SIG-M5 treated with dmso at 0.1 percent for 504 hours (cell line): ENCODE measurements around the gene FYN.
A peak's percentile ranks its signal among the peaks of the same experiment; 100 is the strongest.

Experiments
- DNase-seq: peaks from one replicate; lab custom pipeline; 2025; ENCODE audit not compliant: unreplicated experiment; lab: John Stamatoyannopoulos, UW

Gene FYN

DNA sequence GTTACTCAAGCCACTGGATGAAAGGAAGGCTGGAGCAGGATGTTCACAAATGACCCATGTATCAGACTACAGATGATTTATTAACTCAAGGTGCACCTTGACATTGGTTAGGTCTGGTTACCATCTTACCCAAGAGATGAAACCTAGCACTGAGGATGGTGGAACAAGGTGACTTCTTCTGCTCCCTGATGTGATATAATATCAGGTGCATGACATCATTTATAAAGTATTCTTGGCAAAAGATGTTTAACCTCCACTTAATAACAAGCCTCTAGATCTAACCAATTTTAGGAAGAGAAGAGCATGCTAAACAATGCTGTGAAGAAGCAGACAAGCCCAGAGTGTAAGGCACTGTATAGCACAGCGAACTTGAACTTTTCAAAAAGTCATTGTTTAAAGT is 100.9 kb downstream of the FYN start:
- DNase-seq, result no peak

GRCh38 chr6:111771629-111772028 is 101.6 kb downstream of the FYN start:
- no peak for DNase-seq

GRCh38 chr6:111771094-111771432 is 102.2 kb downstream of the FYN start:
- DNase-seq, result no peak

DNA sequence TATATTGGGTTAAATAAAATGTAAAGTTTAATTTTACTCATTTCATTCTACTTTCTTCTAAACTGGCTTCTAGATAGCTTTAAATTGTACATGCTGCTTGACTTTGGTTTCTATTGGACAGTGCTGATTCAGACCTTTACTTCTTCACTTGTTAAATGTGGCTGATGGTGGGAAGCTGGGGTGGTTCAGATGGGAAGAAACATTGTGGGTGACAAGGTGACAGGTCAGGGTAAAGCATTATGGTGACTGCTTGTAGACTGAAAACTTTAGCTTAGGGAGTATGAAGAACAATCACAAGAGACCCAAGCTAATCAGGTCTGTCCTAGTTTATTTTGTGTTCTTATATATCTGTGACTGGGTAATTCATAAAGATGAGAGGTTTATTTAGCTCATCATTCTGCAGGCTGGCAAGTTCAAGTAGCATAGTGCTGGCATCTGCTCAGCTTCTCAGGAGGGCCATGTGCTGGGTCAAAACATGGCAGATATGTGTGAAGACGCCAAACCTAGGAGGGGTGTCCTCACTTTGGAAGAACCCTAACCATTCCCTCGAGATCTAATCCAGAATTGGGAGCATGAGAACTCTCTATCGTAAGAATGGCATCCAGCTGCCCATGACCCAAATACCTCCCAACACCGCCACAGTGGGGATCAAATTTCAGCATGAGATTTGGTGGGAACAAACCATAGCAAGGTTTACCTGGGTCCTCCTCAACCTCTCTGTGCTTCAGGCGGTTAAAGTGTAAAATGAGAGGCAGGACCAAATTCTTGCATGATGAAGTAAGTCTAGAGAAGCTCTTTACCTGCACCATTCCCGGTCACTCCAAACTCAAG is 102.8 kb downstream of the FYN start:
- no peak for DNase-seq

GRCh38 chr6:111769365-111770152 is 103.7 kb downstream of the FYN start:
- no peak for DNase-seq

DNA sequence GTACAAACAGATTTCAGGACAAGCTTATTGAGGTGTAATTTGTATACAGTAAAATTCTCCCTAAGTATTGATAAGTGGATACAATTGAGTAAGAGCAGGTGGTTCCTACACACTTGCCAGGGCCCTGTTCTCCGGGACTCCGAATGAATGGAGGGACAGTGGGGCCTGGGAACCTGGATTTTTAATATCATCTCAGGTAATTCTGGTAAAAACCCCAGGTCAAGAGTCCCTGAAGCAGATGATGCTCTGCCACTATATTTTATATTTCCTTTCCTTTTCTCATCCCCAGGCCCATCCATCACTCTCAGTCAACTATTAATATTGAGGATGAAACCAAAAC is 104.9 kb downstream of the FYN start:
- DNase-seq, result no peak

DNA sequence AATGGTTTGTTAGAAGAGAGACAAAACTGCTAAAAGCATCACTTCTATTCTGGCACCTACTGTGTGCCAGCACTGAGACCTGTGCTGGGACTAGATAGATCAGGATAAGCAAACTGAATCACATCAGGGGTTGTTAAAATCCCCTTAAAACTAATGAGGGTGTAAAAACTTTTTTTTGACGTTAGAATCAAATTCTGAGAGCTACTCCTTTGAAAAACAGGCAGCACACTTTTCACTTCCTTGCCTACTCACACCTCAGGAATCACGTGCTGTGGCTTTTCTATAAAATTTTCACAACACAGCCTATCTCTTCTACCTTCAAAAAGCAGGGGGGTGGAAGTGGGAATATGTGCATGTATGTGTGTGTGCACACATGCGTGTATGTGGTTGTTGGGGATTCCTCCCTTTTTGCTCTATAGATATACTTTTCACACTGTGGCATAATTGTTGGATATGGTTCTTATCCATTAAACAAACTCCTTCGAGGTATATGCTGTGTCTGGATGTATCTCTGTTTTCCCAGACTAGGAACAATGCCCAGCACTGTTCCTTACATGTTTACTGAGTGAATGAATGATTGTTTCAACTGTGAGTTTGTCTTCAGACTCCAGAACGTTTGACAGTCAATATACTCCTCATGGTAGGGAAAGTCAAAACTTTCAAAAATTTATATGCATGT is 105.4 kb downstream of the FYN start:
- no peak for DNase-seq

- DNase-seq, result no peak
Observed at GRCh38 chr6:111766201-111766857, 106.9 kb downstream of the FYN start.

GRCh38 chr6:111765763-111766162 is 107.5 kb downstream of the FYN start:
- DNase-seq, result no peak

DNA sequence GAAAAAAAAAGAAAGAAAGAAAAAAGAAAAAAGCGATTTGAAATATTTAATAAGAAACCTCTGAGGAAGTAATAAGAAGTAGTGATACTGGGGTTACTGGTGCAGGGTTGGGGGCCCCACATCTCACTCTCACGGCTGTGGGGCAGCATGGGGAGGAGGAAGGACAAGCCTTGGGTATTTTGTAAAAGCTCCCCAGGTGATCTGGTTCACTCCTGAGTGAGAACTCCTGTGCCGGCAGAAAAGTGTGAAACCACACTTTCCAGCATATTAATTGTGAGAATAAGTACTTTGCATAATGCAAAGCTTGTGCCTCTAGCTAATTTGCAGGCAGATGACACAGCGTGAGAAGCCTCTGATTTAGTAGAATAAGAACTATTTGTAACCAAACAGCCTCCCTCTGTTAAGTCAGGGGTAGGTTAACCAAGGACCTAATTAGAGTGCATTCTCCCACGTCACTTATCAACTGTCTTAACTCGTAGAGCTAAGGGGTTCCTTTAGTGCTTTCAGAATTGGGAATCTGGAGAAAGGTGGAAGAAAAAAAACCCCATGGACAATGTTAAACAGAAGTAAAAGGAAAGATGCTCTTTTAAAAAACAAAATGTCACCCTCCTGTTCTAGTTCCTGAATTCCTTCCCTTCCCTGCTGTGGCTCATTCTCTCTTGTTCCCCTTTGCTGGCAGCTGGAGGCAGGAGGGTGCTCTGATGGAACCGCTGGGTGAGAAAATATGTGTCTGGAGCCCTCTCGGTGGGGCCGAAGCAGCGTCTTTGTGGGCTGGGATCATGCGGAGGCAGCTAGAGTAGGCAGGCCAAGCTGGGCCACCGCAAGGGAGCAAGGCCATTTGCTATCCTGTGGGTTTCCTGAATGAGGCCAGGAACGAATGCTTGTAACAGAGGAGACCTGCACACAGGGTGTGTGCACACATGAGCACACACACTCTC is 108.7 kb downstream of the FYN start:
- DNase-seq, result no peak

DNA sequence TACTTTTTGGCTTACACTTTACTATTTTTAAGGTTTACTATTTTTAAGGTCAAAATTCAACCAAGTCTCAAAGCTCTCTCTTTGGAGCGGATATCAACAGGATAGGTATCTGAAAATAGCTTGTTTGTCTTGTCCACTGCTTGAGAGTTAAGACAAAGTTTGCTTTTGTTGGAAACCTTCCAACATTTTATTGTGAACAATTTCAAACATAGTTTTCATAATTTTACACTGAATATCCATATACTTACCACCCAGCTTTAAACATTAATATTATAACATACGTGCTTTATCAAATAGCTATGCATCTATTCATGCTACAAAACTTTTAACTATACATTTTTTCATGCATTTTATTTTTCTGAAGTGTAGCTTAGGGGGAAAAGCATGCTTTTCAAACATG is 109.9 kb downstream of the FYN start:
- DNase-seq, result no peak

- peak; percentile 26 for DNase-seq
Observed at GRCh38 chr6:111761783-111762312, 111.4 kb downstream of the FYN start.

DNA sequence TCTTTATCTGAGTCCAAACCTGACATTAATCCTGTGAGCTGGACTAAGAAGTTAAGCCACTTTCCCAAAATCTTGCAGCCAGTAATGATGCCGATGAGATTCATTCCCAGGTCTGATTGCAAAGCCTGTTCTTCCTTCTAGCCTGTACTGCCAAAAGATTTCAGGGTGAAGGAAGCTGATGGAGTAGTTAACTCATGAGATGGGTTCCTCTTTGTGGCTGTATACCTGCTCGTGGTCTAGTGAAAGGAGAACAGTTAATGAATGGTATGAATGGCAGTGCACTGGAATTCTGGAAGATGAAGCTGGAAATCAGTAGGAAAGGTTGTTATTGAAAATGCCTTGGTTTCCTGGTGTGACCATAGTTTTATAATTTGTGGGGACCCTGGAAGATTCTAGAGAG is 112.0 kb downstream of the FYN start:
- no peak for DNase-seq

DNA sequence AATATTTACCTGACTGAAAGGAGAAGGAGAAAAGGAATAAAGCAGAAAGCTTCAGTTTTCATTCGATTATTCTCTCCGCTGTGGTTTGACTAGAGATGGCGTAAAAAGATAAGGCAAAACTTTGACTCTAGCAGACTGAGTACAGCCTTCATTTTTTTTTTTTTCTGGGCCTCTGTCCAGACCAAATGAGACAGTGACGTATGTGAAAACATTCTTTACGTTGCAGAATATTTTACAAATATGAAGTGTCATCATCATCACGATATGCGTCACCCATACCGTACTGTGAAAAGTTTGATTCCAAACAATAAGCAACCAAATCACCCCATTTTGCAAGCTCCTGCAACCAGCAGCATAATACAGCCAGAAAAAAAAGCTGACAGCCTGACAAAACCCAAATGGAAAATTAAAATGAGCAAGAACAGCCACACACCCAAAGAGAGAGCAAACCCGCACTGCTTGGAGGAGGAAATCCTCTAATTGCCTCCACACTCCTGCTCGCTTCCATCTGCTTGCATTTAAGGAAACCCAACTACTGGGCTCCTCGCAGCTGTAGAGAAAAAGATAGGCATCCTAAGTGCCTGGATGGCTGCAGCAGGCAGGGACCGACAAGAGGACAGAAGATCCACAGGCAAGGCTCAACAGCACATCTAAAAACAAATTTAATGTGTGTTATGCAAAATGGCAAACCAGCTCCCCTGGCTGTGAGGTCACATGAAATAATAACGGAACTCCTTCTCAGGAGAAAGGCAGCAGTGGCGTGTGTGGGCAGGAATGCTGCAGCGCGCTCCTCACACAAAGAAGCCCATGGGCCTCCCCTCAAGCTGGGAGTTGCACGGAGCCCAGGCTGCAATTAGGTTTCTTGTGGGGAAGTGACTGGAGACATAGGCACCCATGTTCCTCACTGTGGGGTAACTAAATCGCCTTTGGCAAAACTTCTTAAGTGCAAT is 113.1 kb downstream of the FYN start:
- DNase-seq, result no peak

GRCh38 chr6:111759331-111759835 is 113.9 kb downstream of the FYN start:
- DNase-seq, result no peak

DNA sequence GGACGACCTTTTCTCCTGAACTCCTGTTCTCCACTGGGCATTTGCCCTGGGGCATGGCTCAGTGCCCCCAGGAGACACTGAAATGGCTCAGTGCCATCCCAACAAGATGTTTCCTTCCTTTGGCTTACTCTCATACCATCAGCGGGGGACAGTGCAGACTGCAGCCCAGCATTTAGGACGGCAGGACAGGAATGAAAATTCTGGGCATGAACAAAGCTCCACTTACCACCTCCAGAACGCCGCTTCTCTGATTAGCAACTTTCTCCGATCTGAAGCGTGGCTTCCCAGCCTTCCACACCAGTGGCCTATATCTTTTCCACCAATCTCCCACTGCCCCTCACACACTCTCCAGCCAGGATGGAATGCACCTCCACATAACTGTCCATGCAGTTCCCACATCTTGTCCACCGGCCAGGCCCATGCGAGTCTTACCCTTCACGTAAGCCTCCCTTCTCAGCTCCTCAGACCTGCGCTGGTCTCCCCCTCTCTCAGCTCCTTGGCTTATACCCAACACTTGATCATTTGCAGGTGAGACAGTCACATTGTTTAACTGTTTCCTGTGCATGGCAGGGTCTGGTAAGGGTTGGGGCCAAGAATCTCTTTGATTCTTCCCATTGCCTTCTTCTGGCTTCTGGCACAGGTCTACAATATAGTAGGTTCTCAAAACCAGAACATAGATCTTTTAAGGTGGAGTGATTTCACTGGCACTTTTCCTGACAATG is 114.5 kb downstream of the FYN start:
- no peak for DNase-seq

GRCh38 chr6:111757342-111757741 is 115.9 kb downstream of the FYN start:
- DNase-seq, result no peak

DNA sequence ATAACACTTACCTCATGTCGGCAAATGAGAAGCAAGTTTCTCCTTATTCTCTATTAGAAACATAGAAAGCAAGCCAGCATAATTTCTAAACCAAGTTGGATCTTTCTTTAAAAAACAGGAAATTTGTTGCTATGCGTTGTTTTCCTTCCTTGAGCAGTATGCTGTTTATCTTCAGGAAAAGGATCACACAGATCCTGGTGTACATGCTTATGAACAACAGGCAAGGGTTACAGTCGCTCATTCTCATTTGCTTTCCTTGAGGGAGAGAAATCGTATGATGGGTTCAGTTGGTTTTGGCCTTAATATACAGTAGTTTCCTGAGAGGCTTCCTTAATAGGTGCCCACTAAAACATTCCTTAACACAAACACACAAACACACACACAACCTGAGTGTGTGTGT is 118.8 kb downstream of the FYN start:
- no peak for DNase-seq
